Measurements from ENCODE around the gene ALG3.
A peak's percentile ranks its signal among the peaks of the same experiment; 100 is the strongest.

The ALG3 gene

GRCh38 chr3:184235381-184236032, 13.3 kb downstream of the ALG3 start:
- DNase-seq (ENCODE audit: low read depth) = no peak

- DNase-seq (ENCODE audit: low read depth) = no peak
Observed at GRCh38 chr3:184234671-184235380, 13.9 kb downstream of the ALG3 start.

- DNase-seq (ENCODE audit: low read depth) = no peak
Observed at GRCh38 chr3:184234224-184234623, 14.5 kb downstream of the ALG3 start.

- no peak for DNase-seq (ENCODE audit: low read depth)
Observed at GRCh38 chr3:184233127-184233843, 15.5 kb downstream of the ALG3 start.

GRCh38 chr3:184231671-184232070, 17.1 kb downstream of the ALG3 start:
- DNase-seq (ENCODE audit: low read depth) = no peak

- DNase-seq (ENCODE audit: low read depth) = no peak
Observed at GRCh38 chr3:184230603-184231528, 17.9 kb downstream of the ALG3 start.

- no peak for DNase-seq (ENCODE audit: low read depth)
Observed at GRCh38 chr3:184230081-184230602, 18.6 kb downstream of the ALG3 start.

GRCh38 chr3:184229394-184230080, 19.2 kb downstream of the ALG3 start, which contains the start of gene VWA5B2:
Gene VWA5B2 (plus strand): TSS chr3:184229585. CDS start chr3:184230529, 944 bp downstream.
- peak; percentile 50 for DNase-seq (ENCODE audit: low read depth)

GRCh38 chr3:184228376-184229137, 20.2 kb downstream of the ALG3 start:
- no peak for DNase-seq (ENCODE audit: low read depth)

- DNase-seq (ENCODE audit: low read depth) = peak; percentile 49
Observed at GRCh38 chr3:184227481-184227935, 21.3 kb downstream of the ALG3 start.

- no peak for DNase-seq (ENCODE audit: low read depth)
Observed at GRCh38 chr3:184223946-184224345, 24.8 kb downstream of the ALG3 start.

GRCh38 chr3:184222521-184222920, 26.2 kb downstream of the ALG3 start:
- no peak for DNase-seq (ENCODE audit: low read depth)

- DNase-seq (ENCODE audit: low read depth) = no peak
Observed at GRCh38 chr3:184218814-184219213, 29.9 kb downstream of the ALG3 start.

- DNase-seq (ENCODE audit: low read depth) = no peak
Observed at GRCh38 chr3:184211718-184212117, 37.0 kb downstream of the ALG3 start.

- DNase-seq (ENCODE audit: low read depth) = no peak
Observed at GRCh38 chr3:184211297-184211696, 37.5 kb downstream of the ALG3 start.

- no peak for DNase-seq (ENCODE audit: low read depth)
Observed at GRCh38 chr3:184209146-184209923, 39.4 kb downstream of the ALG3 start.

GRCh38 chr3:184203526-184203925, 45.2 kb downstream of the ALG3 start:
- DNase-seq (ENCODE audit: low read depth) = no peak

GRCh38 chr3:184200825-184201224, 47.9 kb downstream of the ALG3 start:
- DNase-seq (ENCODE audit: low read depth) = no peak

GRCh38 chr3:184198509-184198908, 50.3 kb downstream of the ALG3 start:
- no peak for DNase-seq (ENCODE audit: low read depth)

All from stimulated activated CD4-positive, alpha-beta T cell treated with anti-CD3 and anti-CD28 coated beads, Interleukin-2, amount 100 ng/mL, for 4 hours (primary cell).